DND-41 (cell line): ENCODE measurements around the gene OSBP2.

Experiments
- CTCF ChIP-seq: IDR thresholded peaks from 2 replicates; pipeline ENCODE4 v1.5.1; 2012; ENCODE audit warnings: borderline replicate concordance, low read length, moderate library complexity, mild to moderate bottlenecking; ENCODE audit not compliant: poor library complexity, severe bottlenecking; ENCODE audit errors: extremely low read depth
- EZH2 ChIP-seq: IDR thresholded peaks from 3 replicates; pipeline ENCODE4 v1.6.1; 2012; ENCODE audit warnings: borderline replicate concordance, low read depth, mild to moderate bottlenecking, moderate library complexity, low read length, inconsistent platforms; ENCODE audit not compliant: severe bottlenecking

- no peak for TF ChIP-seq CTCF
- no peak for TF ChIP-seq EZH2
Observed at GRCh38 chr22:30944986-30945385, 250.3 kb downstream of the OSBP2 start.
